Activated naive CD4-positive, alpha-beta T cell treated with anti-CD3 and anti-CD28 coated beads, Interleukin-2, amount 10 ng/mL, durations not matched to agents 7 days and 5 days (primary cell): Measurements from ENCODE around the gene ELP1.

Experiments used
- CTCF ChIA-PET: fragments of 350-600 bp; sonication (Branson Sonifier 250); formaldehyde crosslinking; loops from one replicate; lab custom pipeline; 2021; ENCODE audit warnings: antibody characterized with exemption; lab: Charles Lee
- DNase-seq: peaks from one replicate; pipeline ENCODE4 v3.0.0-alpha.2; 2020
- H3K27ac Mint-ChIP-seq: one replicate; pipeline ENCODE4 v1.8.0; 2021; ENCODE audit warnings: mild to moderate bottlenecking, moderate library complexity, mixed read lengths
- H3K27me3 Mint-ChIP-seq: one replicate; pipeline ENCODE4 v1.8.0; 2021; ENCODE audit warnings: mild to moderate bottlenecking, mixed read lengths
- H3K36me3 Mint-ChIP-seq: one replicate; pipeline ENCODE4 v1.8.0; 2021; ENCODE audit warnings: mixed read lengths
- H3K4me1 Mint-ChIP-seq: one replicate; pipeline ENCODE4 v1.8.0; 2021; ENCODE audit warnings: mixed read lengths
- H3K4me3 Mint-ChIP-seq: one replicate; pipeline ENCODE4 v1.8.0; 2021; ENCODE audit warnings: mild to moderate bottlenecking, moderate library complexity, mixed read lengths
- H3K9me3 Mint-ChIP-seq: one replicate; pipeline ENCODE4 v1.8.0; 2021; ENCODE audit warnings: mixed read lengths

The ELP1 gene

GRCh38 chr9:108882052-108882888, 51.7 kb downstream of the ELP1 start:
- Mint-ChIP-seq H3K4me3 (no peak overlapping the region), H3K36me3 (peaks cover 40% of the 10 kb centered on the region), H3K27ac (no peak overlapping the region), H3K27me3 (no peaks in the 10 kb centered on the region), H3K4me1 (peaks cover 4% of the 10 kb centered on the region), H3K9me3 (no peaks in the 10 kb centered on the region)
- DNase-seq: no peak
- CTCF ChIA-PET: no interaction called here

GRCh38 chr9:108880738-108881316, 53.1 kb downstream of the ELP1 start:
- H3K36me3 Mint-ChIP-seq: peaks cover 35% of the 10 kb centered on the region

GRCh38 chr9:108877524-108877923, 56.4 kb downstream of the ELP1 start:
- CTCF ChIA-PET: interaction anchor here (1.4 kb wide), 1 partner anchor 9 kb away, joined by 4 read pairs; no protein-coding TSS in a partner anchor
- no peak overlapping the region for H3K27ac Mint-ChIP-seq

More at GRCh38 chr9:108880738-108881316, 53.1 kb downstream of the ELP1 start:
- no peak for DNase-seq
- no peaks in the 10 kb centered on the region for H3K9me3 Mint-ChIP-seq
- H3K4me3 Mint-ChIP-seq: no peak overlapping the region
- H3K4me1 Mint-ChIP-seq: peaks cover 4% of the 10 kb centered on the region
- no peaks in the 10 kb centered on the region for H3K27me3 Mint-ChIP-seq
- H3K27ac Mint-ChIP-seq: no peak overlapping the region
- CTCF ChIA-PET: no interaction called here

GRCh38 chr9:108876425-108876824, 57.5 kb downstream of the ELP1 start:
- Mint-ChIP-seq H3K4me3 (no peak overlapping the region), H3K4me1 (no peaks in the 10 kb centered on the region), H3K9me3 (no peaks in the 10 kb centered on the region), H3K27me3 (no peaks in the 10 kb centered on the region), H3K27ac (no peak overlapping the region), H3K36me3 (peaks cover 43% of the 10 kb centered on the region)
- CTCF ChIA-PET: interaction anchor here (0.6 to 1.4 kb wide), 2 partner anchors 8 to 465 kb away, joined by 3 to 4 read pairs; no protein-coding TSS in a partner anchor
- DNase-seq: no peak

More at GRCh38 chr9:108877524-108877923, 56.4 kb downstream of the ELP1 start:
- Mint-ChIP-seq H3K4me3 (no peak overlapping the region), H3K27me3 (no peaks in the 10 kb centered on the region), H3K4me1 (peaks cover 4% of the 10 kb centered on the region), H3K36me3 (peaks cover 39% of the 10 kb centered on the region), H3K9me3 (no peaks in the 10 kb centered on the region)
- no peak for DNase-seq

GRCh38 chr9:108874058-108874788, 59.7 kb downstream of the ELP1 start:
- H3K4me3 Mint-ChIP-seq: no peak overlapping the region
- no peak for DNase-seq
- H3K27ac Mint-ChIP-seq: no peak overlapping the region
- CTCF ChIA-PET: no interaction called here
- peaks cover 2% of the 10 kb centered on the region for H3K9me3 Mint-ChIP-seq
- H3K27me3 Mint-ChIP-seq: no peaks in the 10 kb centered on the region
- H3K36me3 Mint-ChIP-seq: peaks cover 48% of the 10 kb centered on the region
- no peaks in the 10 kb centered on the region for H3K4me1 Mint-ChIP-seq

- H3K9me3 Mint-ChIP-seq: peaks cover 2% of the 10 kb centered on the region
- CTCF ChIA-PET: interaction anchor here (1.3 kb wide), 1 partner anchor 8 kb away, joined by 4 read pairs; no protein-coding TSS in a partner anchor
Measured at GRCh38 chr9:108869092-108869725, 64.7 kb downstream of the ELP1 start.

GRCh38 chr9:108867829-108868228, 66.1 kb downstream of the ELP1 start:
- H3K27ac Mint-ChIP-seq: no peak overlapping the region
- DNase-seq: no peak
- peaks cover 2% of the 10 kb centered on the region for H3K9me3 Mint-ChIP-seq
- H3K36me3 Mint-ChIP-seq: peaks cover 32% of the 10 kb centered on the region
- no peaks in the 10 kb centered on the region for H3K27me3 Mint-ChIP-seq
- H3K4me1 Mint-ChIP-seq: no peaks in the 10 kb centered on the region
- no peak overlapping the region for H3K4me3 Mint-ChIP-seq
- CTCF ChIA-PET: interaction anchor here (1.3 kb wide), 1 partner anchor 9 kb away, joined by 4 read pairs; no protein-coding TSS in a partner anchor

More at GRCh38 chr9:108869092-108869725, 64.7 kb downstream of the ELP1 start:
- DNase-seq: no peak
- Mint-ChIP-seq H3K27ac (no peak overlapping the region), H3K36me3 (peaks cover 40% of the 10 kb centered on the region), H3K4me3 (no peak overlapping the region), H3K27me3 (no peaks in the 10 kb centered on the region), H3K4me1 (no peaks in the 10 kb centered on the region)

GRCh38 chr9:108867116-108867515, 66.8 kb downstream of the ELP1 start:
- peaks cover 29% of the 10 kb centered on the region for H3K36me3 Mint-ChIP-seq
- peaks cover 2% of the 10 kb centered on the region for H3K9me3 Mint-ChIP-seq
- no peaks in the 10 kb centered on the region for H3K27me3 Mint-ChIP-seq
- H3K4me1 Mint-ChIP-seq: no peaks in the 10 kb centered on the region
- CTCF ChIA-PET: no interaction called here
- no peak overlapping the region for H3K4me3 Mint-ChIP-seq
- no peak for DNase-seq
- no peak overlapping the region for H3K27ac Mint-ChIP-seq

GRCh38 chr9:108866001-108866420, 67.9 kb downstream of the ELP1 start:
- no peak for DNase-seq

GRCh38 chr9:108865037-108865436, 68.9 kb downstream of the ELP1 start:
- Mint-ChIP-seq H3K4me1 (no peaks in the 10 kb centered on the region), H3K4me3 (no peak overlapping the region), H3K9me3 (no peaks in the 10 kb centered on the region), H3K27me3 (no peaks in the 10 kb centered on the region), H3K36me3 (peaks cover 15% of the 10 kb centered on the region), H3K27ac (no peak overlapping the region)
- CTCF ChIA-PET: interaction anchor here (0.6 to 0.8 kb wide), 2 partner anchors 89 to 655 kb away, joined by 3 read pairs; no protein-coding TSS in a partner anchor
- DNase-seq: no peak

More at GRCh38 chr9:108866001-108866420, 67.9 kb downstream of the ELP1 start:
- CTCF ChIA-PET: no interaction called here
- H3K9me3 Mint-ChIP-seq: peaks cover under 1% of the 10 kb centered on the region
- H3K4me1 Mint-ChIP-seq: no peaks in the 10 kb centered on the region
- H3K27me3 Mint-ChIP-seq: no peaks in the 10 kb centered on the region
- H3K27ac Mint-ChIP-seq: no peak overlapping the region
- peaks cover 20% of the 10 kb centered on the region for H3K36me3 Mint-ChIP-seq
- no peak overlapping the region for H3K4me3 Mint-ChIP-seq

- DNase-seq: no peak
- Mint-ChIP-seq H3K27me3 (no peaks in the 10 kb centered on the region), H3K4me3 (no peak overlapping the region), H3K9me3 (no peaks in the 10 kb centered on the region), H3K4me1 (no peaks in the 10 kb centered on the region), H3K36me3 (peaks cover 14% of the 10 kb centered on the region), H3K27ac (no peak overlapping the region)
- CTCF ChIA-PET: interaction anchor here (0.8 kb wide), 1 partner anchor 90 kb away, joined by 3 read pairs; no protein-coding TSS in a partner anchor
Measured at GRCh38 chr9:108864446-108864845, 69.5 kb downstream of the ELP1 start.

- no peaks in the 10 kb centered on the region for H3K4me1 Mint-ChIP-seq
- H3K27me3 Mint-ChIP-seq: no peaks in the 10 kb centered on the region
- DNase-seq: no peak
- H3K27ac Mint-ChIP-seq: no peak overlapping the region
- peaks cover 13% of the 10 kb centered on the region for H3K36me3 Mint-ChIP-seq
- CTCF ChIA-PET: no interaction called here
- H3K4me3 Mint-ChIP-seq: no peak overlapping the region
- no peaks in the 10 kb centered on the region for H3K9me3 Mint-ChIP-seq
Measured at GRCh38 chr9:108863891-108864290, 70.0 kb downstream of the ELP1 start.

GRCh38 chr9:108861997-108862396, 71.9 kb downstream of the ELP1 start, which contains the start of gene ACTL7A:
Gene ACTL7A, plus strand, starts transcription at chr9:108862266. Its CDS starts 57 bp downstream, at chr9:108862323.
- DNase-seq: no peak
- CTCF ChIA-PET: no interaction called here
- Mint-ChIP-seq H3K27ac (no peak within 1 kb of the TSS), H3K4me3 (no peak within 1 kb of the TSS), H3K4me1 (no peaks in the 10 kb centered on the region), H3K27me3 (no peaks in the 10 kb centered on the region), H3K9me3 (no peaks in the 10 kb centered on the region), H3K36me3 (no peaks in the 10 kb centered on the region)
